Neural progenitor cell (in vitro differentiated cells): ENCODE results near the gene ACER1. TPM values are rescaled to one million over a fixed set of nuclear protein-coding genes. Genes with fewer than 3 reads are reported as not detected.
A peak's percentile ranks its signal among the peaks of the same experiment; 100 is the strongest.

Experiments
- DNase-seq: peaks from one replicate; pipeline ENCODE4 v3.0.0-alpha.2; 2016; ENCODE audit warnings: low spot score
- H2AFZ ChIP-seq: fragments of 200-600 bp; sonication (generic); replicated peaks from 2 replicates; pipeline ENCODE4 v1.6.1; 2016; ENCODE audit warnings: antibody characterized with exemption
- H3F3A ChIP-seq: fragments of 200-600 bp; sonication (generic); 2 replicates; pipeline ENCODE4 v1.6.1; 2016; ENCODE audit warnings: antibody characterized with exemption, low read depth
- H3K27ac ChIP-seq: fragments of 200-600 bp; sonication (generic); 2 replicates; pipeline ENCODE4 v1.5.1; 2016; ENCODE audit warnings: mild to moderate bottlenecking
- H3K27me3 ChIP-seq: fragments of 200-600 bp; sonication (generic); 2 replicates; pipeline ENCODE4 v1.6.1; 2016; ENCODE audit warnings: mild to moderate bottlenecking, moderate library complexity
- H3K36me3 ChIP-seq: fragments of 200-600 bp; sonication (generic); 2 replicates; pipeline ENCODE4 v1.5.1; 2016
- H3K4me1 ChIP-seq: fragments of 200-600 bp; sonication (generic); 2 replicates; pipeline ENCODE4 v1.6.1; 2016; ENCODE audit warnings: mixed run types
- H3K4me2 ChIP-seq: fragments of 200-600 bp; sonication (generic); 2 replicates; pipeline ENCODE4 v1.6.1; 2016
- H3K4me3 ChIP-seq: fragments of 200-600 bp; sonication (generic); 2 replicates; pipeline ENCODE4 v1.5.1; 2016
- H3K79me2 ChIP-seq: fragments of 200-600 bp; sonication (generic); 2 replicates; pipeline ENCODE4 v1.6.1; 2016; ENCODE audit warnings: low read depth
- H3K9ac ChIP-seq: fragments of 200-600 bp; sonication (generic); 2 replicates; pipeline ENCODE4 v1.6.1; 2016
- H3K9me3 ChIP-seq: fragments of 200-600 bp; sonication (generic); 2 replicates; pipeline ENCODE4 v1.5.1; 2016; ENCODE audit warnings: low read depth
- H4K20me1 ChIP-seq: fragments of 200-600 bp; sonication (generic); 2 replicates; pipeline ENCODE4 v1.6.1; 2016; ENCODE audit warnings: low read depth
- H3K27ac Mint-ChIP-seq: 3 replicates; pipeline ENCODE4 v1.8.0; 2021; ENCODE audit warnings: mixed read lengths
- H3K27me3 Mint-ChIP-seq: 2 replicates; pipeline ENCODE4 v1.8.0; 2022; ENCODE audit warnings: low read depth, mild to moderate bottlenecking, inconsistent platforms, moderate library complexity, mixed read lengths; ENCODE audit not compliant: insufficient read depth
- H3K36me3 Mint-ChIP-seq: 3 replicates; pipeline ENCODE4 v1.8.0; 2021; ENCODE audit warnings: mixed read lengths
- H3K4me1 Mint-ChIP-seq: 3 replicates; pipeline ENCODE4 v1.8.0; 2021; ENCODE audit warnings: mixed read lengths
- H3K4me3 Mint-ChIP-seq: 3 replicates; pipeline ENCODE4 v1.8.0; 2021; ENCODE audit warnings: mild to moderate bottlenecking, moderate library complexity, mixed read lengths
- H3K9me3 Mint-ChIP-seq: 3 replicates; pipeline ENCODE4 v1.8.0; 2020; ENCODE audit warnings: mixed read lengths
- CTCF ChIP-seq: fragments of 200-600 bp; sonication (generic); IDR thresholded peaks from 2 replicates; pipeline ENCODE4 v1.5.1; 2017; ENCODE audit warnings: antibody characterized with exemption, mild to moderate bottlenecking
- EZH2 ChIP-seq: fragments of 200-600 bp; sonication (generic); IDR thresholded peaks from 2 replicates; pipeline ENCODE4 v1.6.1; 2017; ENCODE audit warnings: antibody characterized with exemption, mild to moderate bottlenecking, moderate library complexity
- EZH2phosphoT487 ChIP-seq: fragments of 200-600 bp; sonication (generic); IDR thresholded peaks from 2 replicates; pipeline ENCODE4 v1.6.1; 2017; ENCODE audit warnings: antibody characterized with exemption
- total RNA-seq: library from RNA; depleted of rRNA; stranded (reverse); fragments of >200 nt; gene quantifications from 2 replicates; pipeline ENCODE4 v1.2.3, GENCODE V29; 2015; ENCODE audit warnings: low replicate concordance

Gene ACER1
- total RNA-seq, 1 donor from 2014 or later, result not detected

- DNase-seq, result no peak
- peaks cover 6% of the 10 kb centered on the region for H3K27me3 ChIP-seq
- H3K4me1 ChIP-seq, result no peaks in the 10 kb centered on the region
- no peak overlapping the region for H3K4me3 ChIP-seq
- peaks cover 15% of the 10 kb centered on the region for H3K27me3 Mint-ChIP-seq
- peak; percentile 17 for TF ChIP-seq CTCF
- TF ChIP-seq EZH2phosphoT487, result no peak
- no peak overlapping the region for H3K4me3 Mint-ChIP-seq
- no peaks in the 10 kb centered on the region for H3K79me2 ChIP-seq
- no peaks in the 10 kb centered on the region for H3F3A ChIP-seq
- H2AFZ ChIP-seq, result no peak overlapping the region
- H3K27ac ChIP-seq, result no peak overlapping the region
- no peak overlapping the region for H3K4me2 ChIP-seq
- no peaks in the 10 kb centered on the region for H3K4me1 Mint-ChIP-seq
- no peaks in the 10 kb centered on the region for H3K36me3 ChIP-seq
- peaks cover 11% of the 10 kb centered on the region for H3K9me3 Mint-ChIP-seq
- H4K20me1 ChIP-seq, result no peaks in the 10 kb centered on the region
- H3K9me3 ChIP-seq, result no peaks in the 10 kb centered on the region
- no peaks in the 10 kb centered on the region for H3K36me3 Mint-ChIP-seq
- H3K27ac Mint-ChIP-seq, result no peak overlapping the region
- no peak overlapping the region for H3K9ac ChIP-seq
Measured at GRCh38 chr19:6312018-6312417, 21.4 kb downstream of the ACER1 start.

GRCh38 chr19:6298413-6298812 lies 35.0 kb downstream of the ACER1 start:
- Histone ChIP-seq H3K4me2 (no peak overlapping the region), H3F3A (no peaks in the 10 kb centered on the region), H3K4me3 (no peak overlapping the region), H3K4me1 (no peaks in the 10 kb centered on the region), H3K9ac (no peak overlapping the region), H4K20me1 (no peaks in the 10 kb centered on the region), H3K27ac (no peak overlapping the region), H2AFZ (no peak overlapping the region), H3K27me3 (peaks cover 4% of the 10 kb centered on the region), H3K79me2 (no peaks in the 10 kb centered on the region), H3K9me3 (no peaks in the 10 kb centered on the region), H3K36me3 (no peaks in the 10 kb centered on the region)
- no peak overlapping the region for H3K4me3 Mint-ChIP-seq
- DNase-seq, result no peak
- H3K4me1 Mint-ChIP-seq, result no peaks in the 10 kb centered on the region
- no peak overlapping the region for H3K27ac Mint-ChIP-seq
- H3K27me3 Mint-ChIP-seq, result peaks cover 10% of the 10 kb centered on the region
- H3K36me3 Mint-ChIP-seq, result no peaks in the 10 kb centered on the region
- peaks cover 23% of the 10 kb centered on the region for H3K9me3 Mint-ChIP-seq
- TF ChIP-seq EZH2 (no peak), CTCF (no peak)

- no peak overlapping the region for H3K4me3 Mint-ChIP-seq
- peaks cover 4% of the 10 kb centered on the region for H3K27me3 ChIP-seq
- H3K4me3 ChIP-seq, result no peak overlapping the region
- no peak for DNase-seq
- no peaks in the 10 kb centered on the region for H3K79me2 ChIP-seq
- H3K27ac ChIP-seq, result no peak overlapping the region
- H3K4me2 ChIP-seq, result no peak overlapping the region
- no peak for TF ChIP-seq EZH2phosphoT487
- TF ChIP-seq EZH2, result no peak
- no peak for TF ChIP-seq CTCF
- peaks cover 30% of the 10 kb centered on the region for H3K9me3 Mint-ChIP-seq
- H3K27me3 Mint-ChIP-seq, result peaks cover 7% of the 10 kb centered on the region
- H3K4me1 Mint-ChIP-seq, result no peaks in the 10 kb centered on the region
- no peaks in the 10 kb centered on the region for H3K36me3 ChIP-seq
- no peaks in the 10 kb centered on the region for H3K4me1 ChIP-seq
- H4K20me1 ChIP-seq, result no peaks in the 10 kb centered on the region
- H3F3A ChIP-seq, result no peaks in the 10 kb centered on the region
- H2AFZ ChIP-seq, result no peak overlapping the region
- no peaks in the 10 kb centered on the region for H3K36me3 Mint-ChIP-seq
- H3K27ac Mint-ChIP-seq, result no peak overlapping the region
- peaks cover 4% of the 10 kb centered on the region for H3K9me3 ChIP-seq
- no peak overlapping the region for H3K9ac ChIP-seq
Measured at GRCh38 chr19:6297202-6297601, 36.2 kb downstream of the ACER1 start.

- H3K4me3 Mint-ChIP-seq, result no peak overlapping the region
- no peaks in the 10 kb centered on the region for H3K27me3 ChIP-seq
- TF ChIP-seq CTCF (no peak), EZH2 (no peak), EZH2phosphoT487 (no peak)
- H3K9me3 Mint-ChIP-seq, result peaks cover 66% of the 10 kb centered on the region
- H3K79me2 ChIP-seq, result no peaks in the 10 kb centered on the region
- no peak overlapping the region for H2AFZ ChIP-seq
- H3K36me3 Mint-ChIP-seq, result no peaks in the 10 kb centered on the region
- H3K4me1 Mint-ChIP-seq, result no peaks in the 10 kb centered on the region
- no peaks in the 10 kb centered on the region for H3K36me3 ChIP-seq
- H3F3A ChIP-seq, result no peaks in the 10 kb centered on the region
- no peaks in the 10 kb centered on the region for H3K4me1 ChIP-seq
- H3K27ac Mint-ChIP-seq, result no peak overlapping the region
- no peak overlapping the region for H3K9ac ChIP-seq
- H3K4me3 ChIP-seq, result no peak overlapping the region
- H3K27me3 Mint-ChIP-seq, result no peaks in the 10 kb centered on the region
- no peak overlapping the region for H3K27ac ChIP-seq
- H3K9me3 ChIP-seq, result peaks cover 4% of the 10 kb centered on the region
- no peak overlapping the region for H3K4me2 ChIP-seq
- H4K20me1 ChIP-seq, result no peaks in the 10 kb centered on the region
- peak; percentile 26 for DNase-seq
Measured at GRCh38 chr19:6292006-6292405, 41.4 kb downstream of the ACER1 start.
